Stimulated activated naive CD8-positive, alpha-beta T cell treated with anti-CD3 and anti-CD28 coated beads, Interleukin-15, amount 100 ng/mL, for 72 hours (primary cell): ENCODE measurements around the gene CDH20.

Source experiments
- ATAC-seq: fragments of 150-1000 bp; cut with Tn5 transposase; 2 replicates; pipeline ENCODE4 v1.10.0; 2021; ENCODE audit warnings: mild to moderate bottlenecking, moderate library complexity
- DNase-seq, 2 donors: peaks; one replicate each; pipeline ENCODE4 v3.0.0; 2021 to 2022
- H3K27ac Mint-ChIP-seq, 2 donors: one replicate each; pipeline ENCODE4 v1.8.0; 2022; ENCODE audit warnings: mild to moderate bottlenecking in 2 of 2, mixed read lengths in 2 of 2, moderate library complexity in 2 of 2
- H3K27me3 Mint-ChIP-seq: one replicate; pipeline ENCODE4 v1.8.0; 2022; ENCODE audit warnings: mixed read lengths
- H3K4me1 Mint-ChIP-seq: one replicate; pipeline ENCODE4 v1.8.0; 2022; ENCODE audit warnings: mild to moderate bottlenecking, mixed read lengths
- H3K4me3 Mint-ChIP-seq, 2 donors: one replicate each; pipeline ENCODE4 v1.8.0; 2022; ENCODE audit warnings: mild to moderate bottlenecking in 2 of 2, mixed read lengths in 2 of 2, moderate library complexity in 1 of 2
- H3K9me3 Mint-ChIP-seq, 2 donors: one replicate each; pipeline ENCODE4 v1.8.0; 2022; ENCODE audit warnings: mixed read lengths in 2 of 2

Gene CDH20

GRCh38 chr18:61379827-61380226 is 46.6 kb downstream of the CDH20 start:
- Mint-ChIP-seq H3K4me3 (no peak overlapping the region), H3K27ac (no peak overlapping the region), H3K9me3 (no peaks in the 10 kb centered on the region), H3K27me3 (no peaks in the 10 kb centered on the region), H3K4me1 (no peaks in the 10 kb centered on the region)
- ATAC-seq (no peak), DNase-seq (no peak)

GRCh38 chr18:61388010-61388409 is 54.8 kb downstream of the CDH20 start:
- no peak for ATAC-seq
- Mint-ChIP-seq H3K27ac (no peak overlapping the region), H3K9me3 (no peaks in the 10 kb centered on the region), H3K4me3 (no peak overlapping the region), H3K27me3 (no peaks in the 10 kb centered on the region), H3K4me1 (no peaks in the 10 kb centered on the region)
- DNase-seq, result no peak

GRCh38 chr18:61394983-61395382 is 61.8 kb downstream of the CDH20 start:
- DNase-seq, result no peak
- Mint-ChIP-seq H3K9me3 (peaks cover 0 to 6% of the 10 kb centered on the region in 2 donors), H3K4me1 (no peaks in the 10 kb centered on the region), H3K27me3 (peaks cover 18% of the 10 kb centered on the region), H3K27ac (peak overlapping the region in 1 of 2 donors; percentile 10), H3K4me3 (no peak overlapping the region)
- ATAC-seq, result no peak

- Mint-ChIP-seq H3K4me1 (no peaks in the 10 kb centered on the region), H3K4me3 (no peak overlapping the region), H3K27me3 (peaks cover 26% of the 10 kb centered on the region), H3K27ac (no peak overlapping the region), H3K9me3 (peaks cover 0 to 6% of the 10 kb centered on the region in 2 donors)
- no peak for DNase-seq
- ATAC-seq, result no peak
Measured at GRCh38 chr18:61397222-61397621, 64.0 kb downstream of the CDH20 start.

- DNase-seq (no peak), ATAC-seq (no peak)
- no peaks in the 10 kb centered on the region for H3K4me1 Mint-ChIP-seq
- H3K9me3 Mint-ChIP-seq, result peaks cover 0 to 6% of the 10 kb centered on the region in 2 donors
- peaks cover 26% of the 10 kb centered on the region for H3K27me3 Mint-ChIP-seq
- H3K27ac Mint-ChIP-seq, result no peak overlapping the region
- H3K4me3 Mint-ChIP-seq, result no peak overlapping the region
Measured at GRCh38 chr18:61398961-61399705, 65.9 kb downstream of the CDH20 start.

- Mint-ChIP-seq H3K4me1 (no peaks in the 10 kb centered on the region), H3K4me3 (no peak overlapping the region), H3K27me3 (peaks cover 26% of the 10 kb centered on the region), H3K9me3 (peaks cover 0 to 6% of the 10 kb centered on the region in 2 donors), H3K27ac (no peak overlapping the region)
- DNase-seq (no peak), ATAC-seq (no peak)
Measured at GRCh38 chr18:61400016-61400635, 66.9 kb downstream of the CDH20 start.

- H3K27ac Mint-ChIP-seq, result no peak overlapping the region
- DNase-seq (no peak), ATAC-seq (no peak)
- H3K4me1 Mint-ChIP-seq, result no peaks in the 10 kb centered on the region
- H3K4me3 Mint-ChIP-seq, result no peak overlapping the region
- H3K9me3 Mint-ChIP-seq, result peaks cover 0 to 6% of the 10 kb centered on the region in 2 donors
- peaks cover 26% of the 10 kb centered on the region for H3K27me3 Mint-ChIP-seq
Measured at GRCh38 chr18:61400716-61401115, 67.5 kb downstream of the CDH20 start.

GRCh38 chr18:61402726-61403125 is 69.5 kb downstream of the CDH20 start:
- peaks cover 18% of the 10 kb centered on the region for H3K27me3 Mint-ChIP-seq
- no peak overlapping the region for H3K27ac Mint-ChIP-seq
- ATAC-seq (no peak), DNase-seq (no peak)
- no peak overlapping the region for H3K4me3 Mint-ChIP-seq
- no peaks in the 10 kb centered on the region for H3K4me1 Mint-ChIP-seq
- no peaks in the 10 kb centered on the region for H3K9me3 Mint-ChIP-seq

GRCh38 chr18:61413396-61413795 is 80.2 kb downstream of the CDH20 start:
- Mint-ChIP-seq H3K4me3 (no peak overlapping the region), H3K9me3 (no peaks in the 10 kb centered on the region), H3K27me3 (no peaks in the 10 kb centered on the region), H3K4me1 (no peaks in the 10 kb centered on the region), H3K27ac (no peak overlapping the region)
- DNase-seq (no peak), ATAC-seq (no peak)

- no peaks in the 10 kb centered on the region for H3K4me1 Mint-ChIP-seq
- H3K9me3 Mint-ChIP-seq, result no peaks in the 10 kb centered on the region
- DNase-seq, result no peak
- no peaks in the 10 kb centered on the region for H3K27me3 Mint-ChIP-seq
- no peak for ATAC-seq
- H3K4me3 Mint-ChIP-seq, result no peak overlapping the region
- no peak overlapping the region for H3K27ac Mint-ChIP-seq
Measured at GRCh38 chr18:61414086-61414485, 80.9 kb downstream of the CDH20 start.

- DNase-seq (no peak), ATAC-seq (no peak)
- Mint-ChIP-seq H3K27ac (no peak overlapping the region), H3K27me3 (no peaks in the 10 kb centered on the region), H3K4me1 (no peaks in the 10 kb centered on the region), H3K9me3 (no peaks in the 10 kb centered on the region), H3K4me3 (no peak overlapping the region)
Measured at GRCh38 chr18:61419763-61420162, 86.5 kb downstream of the CDH20 start.

GRCh38 chr18:61420218-61420885 is 87.1 kb downstream of the CDH20 start:
- no peak for ATAC-seq
- no peak for DNase-seq
- no peaks in the 10 kb centered on the region for H3K9me3 Mint-ChIP-seq
- no peak overlapping the region for H3K4me3 Mint-ChIP-seq
- H3K4me1 Mint-ChIP-seq, result no peaks in the 10 kb centered on the region
- no peak overlapping the region for H3K27ac Mint-ChIP-seq
- no peaks in the 10 kb centered on the region for H3K27me3 Mint-ChIP-seq

GRCh38 chr18:61426492-61427053 is 93.3 kb downstream of the CDH20 start:
- no peaks in the 10 kb centered on the region for H3K9me3 Mint-ChIP-seq
- no peak overlapping the region for H3K4me3 Mint-ChIP-seq
- no peaks in the 10 kb centered on the region for H3K27me3 Mint-ChIP-seq
- H3K27ac Mint-ChIP-seq, result no peak overlapping the region
- DNase-seq (no peak), ATAC-seq (no peak)
- no peaks in the 10 kb centered on the region for H3K4me1 Mint-ChIP-seq

- Mint-ChIP-seq H3K4me3 (no peak overlapping the region), H3K27ac (no peak overlapping the region), H3K27me3 (no peaks in the 10 kb centered on the region), H3K9me3 (no peaks in the 10 kb centered on the region), H3K4me1 (no peaks in the 10 kb centered on the region)
- ATAC-seq, result no peak
- DNase-seq, result no peak
Measured at GRCh38 chr18:61428266-61428665, 95.0 kb downstream of the CDH20 start.

GRCh38 chr18:61432590-61432989 is 99.4 kb downstream of the CDH20 start:
- Mint-ChIP-seq H3K27me3 (no peaks in the 10 kb centered on the region), H3K9me3 (peaks cover 0 to 9% of the 10 kb centered on the region in 2 donors), H3K4me3 (no peak overlapping the region), H3K27ac (no peak overlapping the region), H3K4me1 (no peaks in the 10 kb centered on the region)
- no peak for ATAC-seq
- no peak for DNase-seq

- Mint-ChIP-seq H3K4me1 (no peaks in the 10 kb centered on the region), H3K27ac (no peak overlapping the region), H3K9me3 (peaks cover 0 to 9% of the 10 kb centered on the region in 2 donors), H3K4me3 (no peak overlapping the region), H3K27me3 (no peaks in the 10 kb centered on the region)
- no peak for DNase-seq
- peak; percentile 54 for ATAC-seq
Measured at GRCh38 chr18:61435064-61435652, 101.9 kb downstream of the CDH20 start.
